Activated T-cell treated with anti-CD3 and anti-CD28 coated beads, Interleukin-2, amount 50 U/mL, for 72 hours (primary cell): Measurements from ENCODE around the gene DTNB. TPM values are rescaled to one million over a fixed set of nuclear protein-coding genes. Genes with fewer than 3 reads are reported as not detected.
"Not testable (repeated sequence)": the region's sequence is repeated elsewhere in the genome, so short reads cannot be mapped to it uniquely, and the experiment has no call there.

Experiments
- ATAC-seq, 2 donors: fragments of 150-1000 bp; cut with Tn5 transposase; replicated peaks in 1 of 2; 2 replicates each; pipeline ENCODE4 v1.10.0; 2021; ENCODE audit warnings: moderate library complexity in 2 of 2, mild to moderate bottlenecking in 1 of 2
- DNase-seq, 2 donors: peaks; one replicate each; pipeline ENCODE4 v3.0.0; 2021 to 2022; ENCODE audit warnings: mixed read lengths in 1 of 2
- H3K27ac Mint-ChIP-seq: one replicate; pipeline ENCODE4 v1.8.0; 2022; ENCODE audit warnings: mild to moderate bottlenecking, moderate library complexity, mixed read lengths
- H3K27me3 Mint-ChIP-seq: one replicate; pipeline ENCODE4 v1.8.0; 2022; ENCODE audit warnings: low read depth, mixed read lengths
- H3K36me3 Mint-ChIP-seq, 2 donors: one replicate each; pipeline ENCODE4 v1.8.0; 2022; ENCODE audit warnings: mixed read lengths in 2 of 2, mild to moderate bottlenecking in 1 of 2; ENCODE audit not compliant: insufficient read depth in 2 of 2
- H3K4me1 Mint-ChIP-seq: one replicate; pipeline ENCODE4 v1.8.0; 2022; ENCODE audit warnings: low read depth, mixed read lengths
- H3K4me3 Mint-ChIP-seq, 2 donors: one replicate each; pipeline ENCODE4 v1.8.0; 2022; ENCODE audit warnings: mild to moderate bottlenecking in 2 of 2, mixed read lengths in 2 of 2, moderate library complexity in 2 of 2
- H3K9me3 Mint-ChIP-seq, 2 donors: one replicate each; pipeline ENCODE4 v1.8.0; 2022; ENCODE audit warnings: mixed read lengths in 2 of 2
- total RNA-seq, 2 donors: library from RNA; stranded (reverse); gene quantifications; one replicate each; pipeline ENCODE4 v1.2.3, GENCODE V29; 2022

DTNB gene
- total RNA-seq, 2 donors from 2014 or later: 29.7 to 31.2 TPM

DNA sequence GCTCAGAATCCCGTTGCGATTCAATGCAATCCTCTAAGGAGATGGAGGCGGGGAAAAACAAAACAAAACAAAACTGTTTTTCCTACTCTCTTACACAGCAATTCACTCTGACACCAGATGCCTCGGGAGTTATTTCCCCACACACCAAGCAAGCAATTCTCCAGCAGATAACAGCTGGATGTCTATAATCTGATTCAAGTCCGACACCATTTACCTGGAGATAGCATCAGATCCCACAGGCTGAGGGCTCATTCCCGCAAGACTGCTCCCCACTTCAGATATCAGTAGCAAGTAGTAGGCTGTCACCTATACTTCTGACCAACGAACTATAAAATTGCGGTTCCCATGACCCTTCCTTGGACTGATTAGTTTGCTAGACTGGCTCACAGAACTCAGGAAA lies 58.7 kb downstream of the DTNB start:
- DNase-seq (no peak), ATAC-seq (no peak)
- H3K4me3 Mint-ChIP-seq: no peak overlapping the region
- H3K9me3 Mint-ChIP-seq: no peaks in the 10 kb centered on the region
- H3K4me1 Mint-ChIP-seq: peaks cover 7% of the 10 kb centered on the region
- H3K27me3 Mint-ChIP-seq: no peaks in the 10 kb centered on the region
- no peak overlapping the region for H3K27ac Mint-ChIP-seq
- H3K36me3 Mint-ChIP-seq: no peaks in the 10 kb centered on the region

- H3K4me1 Mint-ChIP-seq: peaks cover 7% of the 10 kb centered on the region
- H3K27ac Mint-ChIP-seq: no peak overlapping the region
- no peaks in the 10 kb centered on the region for H3K27me3 Mint-ChIP-seq
- no peak overlapping the region for H3K4me3 Mint-ChIP-seq
- no peaks in the 10 kb centered on the region for H3K9me3 Mint-ChIP-seq
- DNase-seq (no peak), ATAC-seq (no peak)
- no peaks in the 10 kb centered on the region for H3K36me3 Mint-ChIP-seq
These were observed 64.7 kb downstream of the DTNB start for GRCh38 chr2:25608718-25609117.

DNA sequence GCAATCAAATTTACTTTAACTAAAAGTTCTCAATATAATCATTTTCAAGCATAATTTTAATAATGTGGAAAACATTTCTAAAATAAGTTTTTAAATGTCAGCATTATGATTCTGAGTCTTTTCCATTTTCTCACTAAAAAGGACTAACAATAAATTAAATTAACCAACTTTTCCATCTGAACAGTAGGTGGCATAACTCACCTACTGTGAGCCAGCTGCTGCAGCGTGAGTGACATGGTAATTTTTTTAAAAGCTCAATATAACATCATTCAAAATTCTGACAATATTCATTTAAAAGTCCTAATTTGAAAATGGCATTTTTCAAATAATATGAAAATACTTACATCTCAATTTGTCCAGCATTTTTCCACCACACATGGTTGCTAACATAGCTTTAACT lies 66.5 kb downstream of the DTNB start:
- no peak overlapping the region for H3K27ac Mint-ChIP-seq
- no peak overlapping the region for H3K4me3 Mint-ChIP-seq
- DNase-seq (no peak), ATAC-seq (no peak)
- peaks cover 13% of the 10 kb centered on the region for H3K4me1 Mint-ChIP-seq
- H3K36me3 Mint-ChIP-seq: no peaks in the 10 kb centered on the region
- no peaks in the 10 kb centered on the region for H3K27me3 Mint-ChIP-seq
- H3K9me3 Mint-ChIP-seq: no peaks in the 10 kb centered on the region

- DNase-seq (no peak), ATAC-seq (peak; percentile 36 to 58)
- no peaks in the 10 kb centered on the region for H3K9me3 Mint-ChIP-seq
- no peak overlapping the region for H3K27ac Mint-ChIP-seq
- peaks cover 0 to 5% of the 10 kb centered on the region in 2 donors for H3K36me3 Mint-ChIP-seq
- H3K4me3 Mint-ChIP-seq: peak overlapping the region; percentile 5 to 53
- H3K4me1 Mint-ChIP-seq: peaks cover 26% of the 10 kb centered on the region
- no peaks in the 10 kb centered on the region for H3K27me3 Mint-ChIP-seq
These were observed 71.0 kb downstream of the DTNB start for GRCh38 chr2:25602333-25602723.

DNA sequence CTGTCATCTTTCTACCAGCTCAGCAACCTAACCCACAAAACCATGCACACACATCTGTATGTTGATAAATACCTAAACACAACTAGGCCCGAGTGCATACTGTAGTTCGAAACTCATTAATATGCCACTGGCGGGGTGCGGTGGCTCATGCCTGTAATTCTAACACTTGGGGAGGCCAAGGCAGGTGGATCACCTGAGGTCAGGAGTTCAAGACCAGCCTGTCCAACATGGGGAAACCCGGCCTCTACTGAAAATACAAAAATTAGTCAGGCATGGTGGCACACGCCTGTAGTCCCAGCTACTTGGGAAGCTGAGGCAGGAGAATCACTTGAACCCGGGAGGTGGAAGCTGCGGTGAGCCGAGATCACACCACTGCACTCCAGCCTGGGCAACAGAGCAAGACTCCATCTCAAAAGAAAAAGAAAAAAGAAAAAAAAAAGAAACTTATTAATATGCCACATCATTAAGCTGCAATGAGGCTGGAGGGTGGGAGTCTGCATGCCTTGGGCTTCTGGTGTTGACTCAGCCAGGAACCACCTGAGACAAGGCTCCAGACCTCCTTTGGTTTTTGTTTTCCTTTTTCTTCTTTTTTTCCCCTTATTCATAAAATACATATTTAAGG lies 71.6 kb downstream of the DTNB start:
- not testable (repeated sequence) for H3K27me3 Mint-ChIP-seq, H3K36me3 Mint-ChIP-seq, H3K27ac Mint-ChIP-seq, H3K9me3 Mint-ChIP-seq
- peaks cover 30% of the 10 kb centered on the region for H3K4me1 Mint-ChIP-seq
- peak; percentile 16 to 25 for DNase-seq
- peak overlapping the region; percentile 36 to 53 for H3K4me3 Mint-ChIP-seq
- peak; percentile 61 to 68 for ATAC-seq

GRCh38 chr2:25598911-25599310 lies 74.5 kb downstream of the DTNB start:
- peaks cover 31% of the 10 kb centered on the region for H3K4me1 Mint-ChIP-seq
- no peak for ATAC-seq
- H3K27ac Mint-ChIP-seq: peak overlapping the region; percentile 70
- H3K9me3 Mint-ChIP-seq: no peaks in the 10 kb centered on the region
- DNase-seq: no peak
- no peaks in the 10 kb centered on the region for H3K27me3 Mint-ChIP-seq
- H3K36me3 Mint-ChIP-seq: peaks cover 0 to 5% of the 10 kb centered on the region in 2 donors
- no peak overlapping the region for H3K4me3 Mint-ChIP-seq

DNA sequence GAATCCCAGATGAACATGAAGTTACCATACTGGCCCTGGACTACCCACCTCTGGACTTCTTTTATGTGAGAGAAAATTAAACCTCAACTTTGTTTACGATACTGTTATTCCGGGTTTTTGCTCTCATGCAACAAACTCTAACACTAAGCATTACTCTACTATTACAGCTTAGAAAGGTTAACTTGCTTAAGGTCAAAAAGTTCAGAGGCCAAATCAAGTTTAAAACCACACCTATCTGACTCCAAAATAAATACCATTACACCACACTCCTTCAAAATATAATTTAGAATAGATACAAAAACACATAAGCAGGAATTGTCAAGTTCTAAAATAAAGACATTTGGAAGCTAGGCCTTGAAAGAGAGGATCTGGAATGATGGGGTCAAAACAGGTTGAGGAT lies 75.0 kb downstream of the DTNB start:
- no peak overlapping the region for H3K4me3 Mint-ChIP-seq
- no peaks in the 10 kb centered on the region for H3K9me3 Mint-ChIP-seq
- H3K27me3 Mint-ChIP-seq: no peaks in the 10 kb centered on the region
- H3K36me3 Mint-ChIP-seq: peaks cover 0 to 5% of the 10 kb centered on the region in 2 donors
- peak overlapping the region; percentile 42 for H3K27ac Mint-ChIP-seq
- peaks cover 36% of the 10 kb centered on the region for H3K4me1 Mint-ChIP-seq
- DNase-seq: no peak
- ATAC-seq: no peak

GRCh38 chr2:25597881-25598280 lies 75.5 kb downstream of the DTNB start:
- no peaks in the 10 kb centered on the region for H3K27me3 Mint-ChIP-seq
- ATAC-seq (peak; percentile 60 to 67), DNase-seq (peak in 1 of 2 donors; percentile 11)
- no peaks in the 10 kb centered on the region for H3K9me3 Mint-ChIP-seq
- H3K4me1 Mint-ChIP-seq: peaks cover 41% of the 10 kb centered on the region
- peak overlapping the region; percentile 7 for H3K27ac Mint-ChIP-seq
- H3K4me3 Mint-ChIP-seq: peak overlapping the region in 1 of 2 donors; percentile 43
- peaks cover 0 to 5% of the 10 kb centered on the region in 2 donors for H3K36me3 Mint-ChIP-seq

- ATAC-seq (no peak), DNase-seq (no peak)
- Mint-ChIP-seq H3K27ac (peak overlapping the region; percentile 2), H3K27me3 (no peaks in the 10 kb centered on the region), H3K9me3 (no peaks in the 10 kb centered on the region), H3K36me3 (peaks cover 0 to 5% of the 10 kb centered on the region in 2 donors), H3K4me3 (no peak overlapping the region), H3K4me1 (peaks cover 44% of the 10 kb centered on the region)
These were observed 76.7 kb downstream of the DTNB start for GRCh38 chr2:25596516-25597244.

GRCh38 chr2:25595393-25595792 lies 78.0 kb downstream of the DTNB start:
- H3K4me1 Mint-ChIP-seq: peaks cover 44% of the 10 kb centered on the region
- no peak overlapping the region for H3K27ac Mint-ChIP-seq
- no peak for ATAC-seq
- no peaks in the 10 kb centered on the region for H3K9me3 Mint-ChIP-seq
- H3K4me3 Mint-ChIP-seq: no peak overlapping the region
- no peak for DNase-seq
- H3K36me3 Mint-ChIP-seq: peaks cover 0 to 5% of the 10 kb centered on the region in 2 donors
- no peaks in the 10 kb centered on the region for H3K27me3 Mint-ChIP-seq

DNA sequence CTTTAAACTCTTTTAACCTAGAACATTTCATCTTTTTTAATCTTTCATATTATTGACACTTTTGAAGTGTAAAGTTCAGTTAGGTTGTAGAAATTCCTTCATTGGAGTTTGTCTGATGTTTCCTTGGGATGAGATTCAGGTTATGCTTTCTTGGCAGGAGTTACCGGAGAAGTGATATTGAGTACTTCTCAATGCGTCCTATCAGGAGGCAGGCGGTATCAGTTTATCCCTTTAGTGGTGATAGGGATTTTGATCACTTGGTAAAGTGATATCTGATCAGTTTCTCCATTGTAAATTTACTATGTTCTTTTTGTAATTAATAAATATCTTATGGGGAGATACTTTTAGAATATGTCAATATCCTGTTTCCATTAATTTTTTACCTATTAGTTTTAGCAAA lies 78.4 kb downstream of the DTNB start:
- H3K9me3 Mint-ChIP-seq: no peaks in the 10 kb centered on the region
- ATAC-seq: no peak

DNA sequence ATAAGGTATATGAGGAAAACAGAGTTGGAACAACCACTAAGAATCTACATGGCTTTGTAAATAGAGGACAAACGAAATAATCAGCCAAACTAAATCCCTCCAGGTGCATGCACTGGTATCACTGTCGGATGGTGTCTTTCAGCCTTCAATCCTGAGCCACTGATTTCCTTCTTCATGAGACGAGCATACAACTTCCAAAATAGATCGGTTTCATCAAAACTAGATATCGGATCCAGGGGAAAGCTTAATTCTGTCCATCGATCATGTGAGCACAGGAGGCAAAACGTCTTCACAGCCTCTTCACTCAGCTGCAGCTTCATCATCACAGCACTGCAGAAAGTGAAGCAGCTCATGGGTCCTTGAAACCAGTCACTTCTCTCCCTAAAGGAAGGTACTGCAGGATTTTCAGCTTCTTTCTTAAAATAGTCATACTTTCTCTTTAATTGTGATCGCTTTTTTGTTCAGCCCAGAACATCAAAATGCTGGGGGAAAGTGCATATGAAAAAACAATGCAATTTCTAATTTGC lies 80.5 kb downstream of the DTNB start:
- no peak overlapping the region for H3K27ac Mint-ChIP-seq
- no peaks in the 10 kb centered on the region for H3K36me3 Mint-ChIP-seq
- peak overlapping the region in 1 of 2 donors; percentile 49 for H3K4me3 Mint-ChIP-seq
- ATAC-seq (no peak), DNase-seq (no peak)
- H3K27me3 Mint-ChIP-seq: no peaks in the 10 kb centered on the region
- no peaks in the 10 kb centered on the region for H3K9me3 Mint-ChIP-seq
- H3K4me1 Mint-ChIP-seq: peaks cover 49% of the 10 kb centered on the region

More for the DNA sequence above, 78.4 kb downstream of the DTNB start:
- Mint-ChIP-seq H3K4me3 (no peak overlapping the region), H3K36me3 (peaks cover 0 to 5% of the 10 kb centered on the region in 2 donors), H3K27me3 (no peaks in the 10 kb centered on the region), H3K27ac (no peak overlapping the region), H3K4me1 (peaks cover 44% of the 10 kb centered on the region)
- DNase-seq: no peak

DNA sequence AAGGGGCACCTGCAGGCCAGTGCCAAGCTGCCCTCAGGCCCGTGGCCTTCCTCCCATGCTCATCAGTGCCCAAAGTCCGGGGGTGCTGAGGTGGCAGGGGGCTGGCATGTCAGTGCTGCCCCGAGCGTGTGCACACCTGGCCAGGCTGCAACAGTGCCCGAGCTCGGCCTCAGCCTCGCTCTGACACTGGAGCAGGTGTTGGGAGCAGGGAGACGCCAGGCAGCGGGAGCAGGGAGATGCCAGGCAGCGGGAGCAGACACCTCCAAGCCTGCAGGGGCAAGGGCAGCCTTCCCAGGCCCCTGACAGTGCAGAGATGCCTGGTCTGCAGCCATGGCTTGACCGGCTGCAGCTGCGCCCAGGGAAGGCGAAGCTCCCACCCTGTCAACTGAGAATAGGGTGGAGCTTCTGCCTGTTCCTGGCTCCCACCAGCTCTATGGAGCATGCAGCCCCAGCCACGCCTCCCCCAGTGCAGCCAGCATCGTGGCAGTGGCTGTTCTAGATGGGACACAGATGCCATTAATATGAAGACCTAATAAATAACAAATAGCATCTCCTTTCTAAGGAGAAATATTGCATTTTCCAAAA lies 82.4 kb downstream of the DTNB start:
- Mint-ChIP-seq H3K27me3 (no peaks in the 10 kb centered on the region), H3K4me1 (peaks cover 58% of the 10 kb centered on the region), H3K4me3 (no peak overlapping the region), H3K27ac (no peak overlapping the region), H3K9me3 (no peaks in the 10 kb centered on the region), H3K36me3 (no peaks in the 10 kb centered on the region)
- ATAC-seq: no peak
- DNase-seq: no peak
